HG03457 (cell line): ENCODE results near the gene ABLIM2.

Source experiments
- ATAC-seq: cut with Tn5 transposase; IDR thresholded peaks from one replicate; pipeline ENCODE4 v1.9.1; 2021; ENCODE audit warnings: moderate number of reproducible peaks; ENCODE audit not compliant: unreplicated experiment

ABLIM2 gene

GRCh38 chr4:8106451-8107025, 52.1 kb downstream of the ABLIM2 start:
- ATAC-seq = no peak

- no peak for ATAC-seq
Measured at GRCh38 chr4:8105306-8106100, 53.1 kb downstream of the ABLIM2 start.

GRCh38 chr4:8104491-8105305, 53.9 kb downstream of the ABLIM2 start:
- ATAC-seq = no peak

GRCh38 chr4:8103421-8104390, 54.9 kb downstream of the ABLIM2 start:
- ATAC-seq = no peak

- ATAC-seq = no peak
Measured at GRCh38 chr4:8102831-8103230, 55.8 kb downstream of the ABLIM2 start.

DNA sequence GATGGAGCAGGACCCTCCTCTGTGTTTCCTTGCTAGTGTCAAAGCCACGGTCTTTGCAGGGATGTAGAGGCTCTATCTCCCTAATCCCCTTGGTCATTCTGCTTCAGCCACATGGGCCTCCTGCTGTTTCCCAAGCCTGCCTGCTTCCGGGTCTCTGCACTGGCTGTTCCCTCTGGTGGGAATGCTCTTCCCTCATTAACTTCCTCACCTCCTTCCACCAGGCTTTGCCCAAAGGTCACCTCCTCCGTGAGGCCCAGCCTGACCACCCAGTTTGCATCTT, 56.6 kb downstream of the ABLIM2 start:
- no peak for ATAC-seq

DNA sequence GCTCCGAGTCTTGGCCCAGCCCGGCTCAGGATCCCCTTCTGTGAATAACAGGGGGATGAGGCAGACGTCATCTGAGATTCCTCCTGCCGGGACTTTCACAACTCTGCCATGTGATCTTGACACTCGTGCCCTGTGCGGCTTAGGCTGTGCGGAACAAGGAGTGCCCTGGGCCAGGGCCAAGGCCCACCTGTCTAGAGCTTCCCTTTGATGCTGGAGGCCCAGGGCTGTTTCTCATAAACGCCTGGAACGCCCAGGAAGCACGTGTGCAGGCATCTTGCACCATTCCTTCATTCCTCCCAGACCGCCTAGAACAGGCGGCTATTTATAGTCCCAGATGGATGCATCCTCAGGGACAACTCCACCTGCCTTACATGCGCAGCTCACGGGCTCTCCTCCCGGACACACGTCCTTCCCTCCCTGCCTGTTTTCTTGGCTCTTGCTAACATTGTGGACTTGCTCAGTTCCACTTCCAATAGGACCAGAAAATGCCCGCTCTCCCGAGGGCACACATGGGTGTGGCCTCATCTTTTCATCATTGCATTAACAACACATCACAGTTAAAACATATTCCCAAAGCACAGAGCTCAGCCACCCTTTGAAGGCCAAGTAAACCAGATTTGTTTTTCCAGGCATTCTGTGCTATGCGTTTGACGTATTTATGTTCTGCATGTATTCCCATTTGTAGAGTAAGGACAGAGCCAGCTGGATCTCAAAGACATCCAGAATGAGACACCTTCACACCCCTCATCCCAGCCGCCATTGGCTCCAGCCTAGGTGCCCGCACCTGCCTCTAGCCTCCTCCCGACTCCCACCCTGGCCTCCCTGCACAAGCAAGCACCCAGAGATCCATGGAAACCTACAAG, 57.2 kb downstream of the ABLIM2 start:
- no peak for ATAC-seq

DNA sequence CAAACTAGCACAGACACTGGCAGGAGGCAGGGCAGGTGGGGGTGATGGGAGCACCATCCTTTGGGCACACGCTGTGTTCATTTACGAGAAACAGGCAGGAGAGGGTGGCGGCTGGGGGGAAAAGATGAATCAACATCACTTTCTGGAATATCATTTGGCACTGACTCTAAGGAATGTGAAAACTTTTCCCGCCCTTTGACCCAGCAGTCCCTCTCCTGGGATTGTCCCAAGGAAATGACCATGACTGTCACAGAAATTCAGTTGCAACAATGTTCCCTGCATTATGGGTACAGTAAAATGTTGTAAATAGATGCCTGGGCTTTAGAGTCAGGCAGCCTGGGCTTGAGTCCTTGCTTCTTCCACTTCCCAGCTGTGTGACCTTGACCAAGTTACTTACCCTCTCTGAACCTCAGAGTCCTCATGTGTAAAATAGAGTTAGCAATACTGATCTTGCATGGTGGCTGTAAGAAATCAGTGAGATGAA, 58.6 kb downstream of the ABLIM2 start:
- ATAC-seq = no peak

DNA sequence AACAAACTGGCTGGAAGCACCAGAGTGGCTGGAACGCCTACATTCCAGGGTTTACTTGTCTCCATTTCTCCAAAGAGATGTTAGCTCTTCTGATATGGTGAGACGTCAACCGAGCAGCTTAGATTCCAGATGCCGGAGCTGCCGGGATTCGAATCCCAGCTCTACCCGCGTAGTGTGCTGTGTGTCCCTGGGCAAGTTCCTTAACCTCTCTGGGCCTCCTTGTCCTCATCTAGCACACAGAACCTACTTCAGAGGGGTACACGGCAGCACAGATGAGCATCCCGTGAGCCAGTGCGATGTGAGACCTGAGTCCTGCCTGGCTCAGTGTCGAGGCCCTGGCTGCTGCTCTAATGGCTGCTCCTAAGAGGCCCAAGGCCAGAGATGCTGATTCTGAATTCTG, 60.1 kb downstream of the ABLIM2 start:
- ATAC-seq = no peak

- ATAC-seq = no peak
Measured at GRCh38 chr4:8097721-8098345, 60.8 kb downstream of the ABLIM2 start.

GRCh38 chr4:8097141-8097541, 61.5 kb downstream of the ABLIM2 start:
- ATAC-seq = no peak

GRCh38 chr4:8096690-8097061, 61.9 kb downstream of the ABLIM2 start:
- no peak for ATAC-seq

DNA sequence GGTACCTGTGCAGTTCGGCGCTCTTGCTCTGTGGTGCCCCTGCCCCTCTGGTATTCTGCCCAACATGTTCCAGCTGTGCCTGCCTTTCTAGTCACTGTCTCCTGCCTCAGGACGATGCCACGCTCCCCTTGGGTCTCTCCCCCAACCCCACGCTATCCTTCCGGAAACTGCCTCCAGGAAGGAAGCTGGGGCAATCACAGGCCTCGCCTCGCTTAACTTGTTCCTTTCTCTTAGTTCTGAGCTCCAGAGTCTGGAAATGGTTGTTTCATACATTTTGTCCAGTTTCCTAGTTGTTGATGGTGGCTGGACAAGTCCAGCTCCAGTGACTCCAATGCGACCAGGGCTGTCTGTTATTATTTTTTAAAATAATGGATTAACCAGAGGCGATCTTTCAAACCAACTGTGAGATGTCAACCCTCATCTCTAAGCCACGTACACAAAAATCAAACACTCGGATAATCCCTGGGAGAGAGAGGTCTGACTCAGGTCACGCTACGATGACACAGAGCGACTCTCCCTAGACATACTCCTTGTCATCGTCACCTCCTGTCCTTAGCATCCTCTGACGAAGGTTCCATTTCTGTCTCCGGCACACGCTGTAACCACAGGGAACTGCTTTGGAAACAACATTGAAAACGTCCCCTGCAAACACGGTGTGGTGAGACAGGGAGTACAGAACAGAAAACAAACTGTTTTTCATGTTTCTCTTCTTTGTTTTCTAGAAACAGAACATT, 62.5 kb downstream of the ABLIM2 start:
- ATAC-seq = no peak

GRCh38 chr4:8093587-8094274, 64.9 kb downstream of the ABLIM2 start:
- ATAC-seq = no peak

- ATAC-seq = no peak
Measured at GRCh38 chr4:8092282-8092681, 66.3 kb downstream of the ABLIM2 start.

- no peak for ATAC-seq
Measured at GRCh38 chr4:8090744-8091301, 67.8 kb downstream of the ABLIM2 start.

GRCh38 chr4:8090312-8090711, 68.3 kb downstream of the ABLIM2 start:
- ATAC-seq = no peak

DNA sequence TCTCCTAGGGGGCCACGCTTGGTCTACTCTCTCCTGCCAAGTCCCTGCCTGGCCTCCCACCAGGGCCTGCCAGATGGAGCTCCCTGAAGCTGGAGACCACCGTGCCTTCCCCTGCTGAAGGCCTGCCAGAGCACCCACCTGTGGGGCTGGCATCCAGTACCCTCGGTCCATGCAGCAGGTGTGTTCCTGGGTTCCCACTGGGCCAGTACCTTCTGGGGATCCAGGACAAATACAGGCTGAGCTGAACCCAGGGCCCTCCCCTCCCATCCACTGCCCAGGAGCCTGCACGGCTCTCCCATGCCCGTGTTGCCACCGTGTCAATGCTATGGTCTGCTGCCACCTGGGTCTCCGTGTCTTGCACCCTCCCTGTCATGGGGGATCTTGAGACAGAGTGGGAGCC, 68.8 kb downstream of the ABLIM2 start:
- no peak for ATAC-seq
